GM10847 (cell line): ENCODE measurements around the gene FNDC3B.

Experiments
- POLR2A ChIP-seq: IDR thresholded peaks from 2 replicates; pipeline ENCODE4 v1.6.1; 2011; ENCODE audit not compliant: insufficient read length; ENCODE audit errors: extremely low read depth

Gene FNDC3B

DNA sequence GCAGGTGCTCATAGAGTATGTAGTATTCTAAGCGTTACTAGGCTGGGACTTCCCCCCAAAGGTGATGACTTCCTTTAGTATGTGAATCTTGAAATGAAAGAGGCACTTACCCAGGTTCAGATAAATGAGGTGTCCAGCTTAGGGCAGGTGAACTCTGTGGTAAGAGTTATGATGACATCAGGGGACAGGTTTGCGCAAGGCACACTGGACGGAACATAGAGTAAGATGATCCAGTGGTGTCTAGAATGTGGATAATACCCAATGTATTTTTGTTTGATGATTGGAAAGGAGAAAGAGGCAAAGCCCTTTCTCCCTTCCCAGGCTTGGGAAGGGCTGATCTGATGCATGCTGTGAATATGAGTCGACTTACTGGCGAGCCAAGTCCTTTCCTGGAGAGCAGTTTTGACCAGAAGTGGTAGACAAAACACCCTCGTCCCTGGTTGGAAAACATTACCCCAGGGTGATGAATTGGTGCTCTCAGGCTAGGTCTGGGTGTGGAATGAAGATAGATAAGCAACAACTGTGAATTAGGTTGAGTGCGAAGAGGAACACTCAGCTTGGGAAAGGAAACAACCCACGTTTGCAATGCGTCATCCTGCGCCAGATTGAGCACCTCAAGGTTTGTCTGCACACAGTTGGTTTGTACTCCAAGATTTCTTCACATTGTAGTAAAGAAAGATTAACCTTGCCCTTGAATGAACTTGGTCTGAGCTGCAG is 284.7 kb downstream of the FNDC3B start:
- TF ChIP-seq POLR2A: no peak

DNA sequence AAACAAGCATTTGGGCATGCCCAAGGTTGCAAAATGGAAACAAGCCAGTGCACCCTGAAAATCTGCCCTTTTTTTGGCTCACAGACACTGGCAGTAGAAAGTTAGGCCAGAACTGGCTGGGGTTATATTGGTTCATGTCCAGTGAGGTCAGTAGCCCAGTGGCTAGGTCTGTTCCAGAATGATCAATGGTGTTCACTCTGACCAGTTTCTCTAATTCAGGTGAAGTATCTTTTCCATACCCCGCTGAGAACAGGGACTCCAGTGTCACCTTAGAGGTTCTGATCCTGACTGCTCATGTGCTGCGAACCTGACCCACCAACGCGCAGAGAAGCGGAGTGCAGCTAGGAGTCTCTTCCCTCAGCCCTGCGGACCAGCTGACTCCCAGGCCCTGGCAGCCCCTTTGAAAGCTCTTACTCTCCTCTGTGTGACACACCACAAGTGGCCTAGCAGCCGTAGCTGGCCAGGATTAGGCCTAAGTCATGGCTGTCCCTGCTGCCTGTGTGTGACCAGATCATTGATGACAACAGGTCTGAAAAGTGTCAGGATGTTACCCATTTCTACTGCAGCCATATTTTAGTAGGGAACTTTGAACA is 285.3 kb downstream of the FNDC3B start:
- no peak for TF ChIP-seq POLR2A

- TF ChIP-seq POLR2A: no peak
These were observed 286.1 kb downstream of the FNDC3B start for GRCh38 chr3:172325461-172325860.

GRCh38 chr3:172326993-172327392 is 287.6 kb downstream of the FNDC3B start:
- TF ChIP-seq POLR2A: no peak

DNA sequence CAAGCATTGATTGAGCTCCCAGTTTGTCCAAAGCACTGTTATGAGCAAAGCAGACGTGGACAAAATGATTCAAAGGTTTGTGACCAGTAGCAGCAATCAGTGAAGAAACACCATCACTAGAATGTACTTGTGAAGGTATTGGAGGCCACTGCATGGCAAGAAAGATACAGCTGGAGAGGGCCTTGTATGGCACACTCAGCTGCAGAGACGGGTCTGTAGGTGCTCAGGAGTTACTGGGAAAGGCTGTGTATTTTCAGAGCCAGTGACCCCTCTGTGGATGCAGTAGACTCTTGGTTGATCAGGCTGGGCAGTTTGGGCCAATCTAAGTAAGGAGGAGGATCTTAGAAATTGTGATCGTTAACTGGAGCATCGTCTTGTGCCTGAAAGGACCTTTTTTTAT is 288.9 kb downstream of the FNDC3B start:
- no peak for TF ChIP-seq POLR2A

- TF ChIP-seq POLR2A: no peak
These were observed 289.7 kb downstream of the FNDC3B start for GRCh38 chr3:172329070-172329469.

DNA sequence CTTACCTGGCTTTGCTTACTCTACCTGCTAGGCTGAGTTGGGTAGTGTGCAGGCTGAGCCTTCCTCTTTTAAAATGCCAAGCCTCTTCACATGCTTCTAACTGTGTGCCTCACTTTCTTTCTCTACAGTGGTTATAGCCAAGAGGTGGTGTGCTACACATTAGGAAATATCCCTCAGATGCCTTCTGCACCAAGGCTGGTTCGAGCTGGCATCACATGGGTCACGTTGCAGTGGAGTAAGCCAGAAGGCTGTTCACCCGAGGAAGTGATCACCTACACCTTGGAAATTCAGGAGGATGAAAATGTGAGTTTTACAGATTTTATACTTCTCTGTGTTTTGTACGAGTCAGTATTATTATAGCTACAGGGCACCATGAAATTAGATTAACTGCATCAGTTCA is 291.0 kb downstream of the FNDC3B start:
- TF ChIP-seq POLR2A: no peak

DNA sequence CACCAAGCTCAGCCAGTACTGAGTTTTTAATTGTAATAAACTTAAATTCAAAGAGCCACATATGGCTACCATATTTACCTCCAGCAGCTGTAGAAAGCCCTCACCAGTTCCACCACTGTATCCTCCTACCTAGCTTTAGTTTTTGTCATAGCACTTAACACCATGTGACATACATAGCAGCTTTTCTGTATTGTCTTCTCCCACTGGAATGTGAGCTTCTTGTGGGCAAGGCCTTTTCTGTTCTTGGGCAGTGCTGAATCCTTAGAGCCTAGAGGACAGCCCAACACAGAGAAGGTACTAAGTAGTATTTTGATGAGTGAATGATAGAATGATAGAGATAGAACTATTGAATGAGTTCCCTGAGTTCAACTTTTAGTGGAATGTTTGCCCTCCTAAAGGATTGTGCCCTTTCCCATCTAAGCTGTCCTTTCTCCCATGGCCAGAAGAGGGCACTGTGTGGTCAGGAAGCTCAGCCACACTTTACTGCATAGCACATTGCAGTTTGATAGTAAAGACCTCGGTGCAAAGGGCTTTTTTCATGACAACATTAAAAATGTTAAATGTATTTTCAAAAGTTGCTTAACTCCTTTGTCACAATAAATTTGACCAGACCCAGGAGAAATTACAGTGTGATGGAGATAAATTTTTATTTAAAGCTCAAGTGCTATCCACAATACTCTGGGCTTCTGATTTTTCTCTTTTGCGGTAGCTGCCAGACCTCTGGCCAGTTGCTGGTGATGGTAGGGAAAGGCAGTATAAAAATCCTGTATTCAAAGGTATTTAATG is 293.1 kb downstream of the FNDC3B start:
- no peak for TF ChIP-seq POLR2A

- TF ChIP-seq POLR2A: no peak
These were observed 293.6 kb downstream of the FNDC3B start for GRCh38 chr3:172333042-172333377.

DNA sequence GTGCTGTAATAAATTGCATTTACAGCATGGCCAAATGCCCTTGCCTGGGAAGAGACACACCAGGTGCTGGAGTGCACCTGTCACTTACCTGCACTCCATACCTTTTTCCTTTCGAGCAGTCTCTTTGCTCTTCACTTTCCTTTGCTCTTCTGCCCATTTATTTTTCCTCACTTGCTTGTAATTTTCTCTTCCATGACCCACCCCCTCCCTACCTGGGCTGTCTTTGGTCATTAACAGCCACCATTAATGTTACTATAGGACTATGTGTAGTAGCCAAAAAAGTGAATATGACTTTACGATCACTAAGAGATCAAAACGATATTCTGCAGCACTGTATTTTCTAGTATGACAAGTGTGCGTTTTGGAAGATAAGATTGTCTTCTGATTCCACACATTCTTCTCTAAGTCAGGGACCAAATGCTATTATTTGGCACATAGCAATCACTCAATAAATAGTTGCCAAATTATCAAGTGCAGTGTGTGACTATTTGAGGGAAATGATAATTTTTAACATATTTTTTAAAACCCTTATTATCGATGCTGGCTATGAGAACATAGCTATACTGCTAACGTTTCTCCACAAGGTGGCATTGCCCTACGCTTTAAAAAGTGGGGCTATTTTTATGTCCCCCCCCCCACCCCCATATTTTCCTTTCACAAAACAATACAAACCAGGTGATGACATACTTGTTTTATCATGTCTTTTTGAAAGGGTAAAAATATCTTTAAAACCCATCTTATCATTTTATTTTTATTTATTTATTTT is 294.5 kb downstream of the FNDC3B start:
- TF ChIP-seq POLR2A: no peak

GRCh38 chr3:172334671-172335207 is 295.4 kb downstream of the FNDC3B start:
- TF ChIP-seq POLR2A: no peak

- no peak for TF ChIP-seq POLR2A
These were observed 300.5 kb downstream of the FNDC3B start for GRCh38 chr3:172339892-172340291.

DNA sequence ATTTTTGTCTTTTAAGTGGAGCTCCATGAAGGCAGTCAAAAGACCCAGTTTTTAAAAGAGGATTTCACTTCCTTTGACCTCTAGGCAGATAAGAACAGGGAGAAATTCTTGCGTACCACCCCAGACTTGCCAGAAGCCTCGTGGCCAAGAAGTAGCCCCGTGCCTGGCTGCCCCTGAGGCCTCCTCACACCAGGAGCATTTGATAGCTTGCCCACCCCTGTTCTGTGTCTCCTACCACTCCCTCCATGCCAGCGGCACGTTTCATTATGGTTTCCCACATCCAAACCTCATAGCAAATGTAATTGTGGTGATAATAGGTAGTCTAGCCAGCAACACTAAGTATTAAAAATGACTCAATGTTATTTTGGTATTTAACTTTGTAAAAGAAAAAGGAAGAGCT is 301.2 kb downstream of the FNDC3B start:
- TF ChIP-seq POLR2A: no peak

DNA sequence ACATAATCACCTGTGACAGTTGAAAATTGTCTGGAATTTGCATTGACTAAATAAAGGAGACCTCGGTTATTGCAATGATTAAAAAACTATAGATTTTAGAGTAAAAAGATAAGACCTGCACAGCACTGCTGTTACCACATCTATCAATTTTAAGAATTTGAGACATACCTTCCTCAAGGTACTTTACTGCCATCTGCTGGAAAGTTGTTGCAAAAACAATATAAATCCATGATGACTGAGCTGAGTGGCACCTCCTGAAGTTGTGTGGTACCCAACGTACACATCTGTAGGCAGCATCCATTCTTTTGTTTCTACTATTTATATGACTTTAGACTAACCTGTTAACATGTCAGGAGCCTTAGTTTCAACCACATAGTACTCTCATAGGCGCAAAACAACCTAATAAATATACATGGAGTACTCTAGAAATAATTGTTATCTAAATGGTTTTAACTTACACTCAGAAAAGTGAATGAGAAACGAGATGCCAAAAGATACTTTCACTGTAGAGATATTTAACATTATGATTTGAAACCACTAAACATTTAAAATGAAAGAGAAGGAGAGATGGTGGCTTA is 302.2 kb downstream of the FNDC3B start:
- TF ChIP-seq POLR2A: no peak

DNA sequence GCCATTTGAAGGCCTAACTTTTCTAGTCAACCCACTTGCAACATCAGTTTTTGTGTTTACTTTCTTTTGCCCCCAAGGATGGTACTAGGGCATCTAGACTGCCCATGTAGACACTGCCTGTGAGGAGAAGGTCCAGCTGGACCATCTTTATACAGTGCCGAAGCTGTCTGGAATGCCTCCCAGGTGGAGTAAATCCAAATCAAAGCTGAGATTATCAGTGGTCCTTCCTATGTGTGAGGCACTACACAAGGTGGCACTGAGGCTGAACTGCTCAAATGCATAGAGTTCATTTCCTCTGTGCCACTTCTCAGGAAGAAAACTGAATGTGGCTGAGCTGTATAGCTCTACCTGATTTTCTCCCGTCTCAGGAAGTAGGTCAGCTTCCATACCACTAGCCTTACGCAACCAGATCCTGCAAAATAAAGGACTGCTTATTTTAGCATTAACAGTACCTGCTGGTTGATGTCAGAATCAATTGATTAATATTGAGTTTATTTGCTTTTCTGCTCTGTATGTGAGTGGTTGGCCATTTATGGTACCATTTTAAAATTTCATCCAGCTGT is 302.8 kb downstream of the FNDC3B start:
- TF ChIP-seq POLR2A: no peak
